GM12864 (cell line): Measurements from ENCODE around the gene ABLIM2.
A peak's percentile ranks its signal among the peaks of the same experiment; 100 is the strongest.

Source experiments
- DNase-seq: peaks from one replicate; pipeline ENCODE4 v3.0.0-alpha.2; 2011; ENCODE audit warnings: low read depth
- H3K4me3 ChIP-seq: 2 replicates; pipeline ENCODE4 v1.5.1; 2011; ENCODE audit warnings: mild to moderate bottlenecking, low read depth, low read length, control low read depth
- CTCF ChIP-seq: IDR thresholded peaks from 2 replicates; pipeline ENCODE4 v1.5.1; 2011; ENCODE audit warnings: low read depth, mild to moderate bottlenecking, moderate library complexity, low read length, control low read depth, inconsistent platforms; ENCODE audit errors: missing control alignments

The ABLIM2 gene

DNA sequence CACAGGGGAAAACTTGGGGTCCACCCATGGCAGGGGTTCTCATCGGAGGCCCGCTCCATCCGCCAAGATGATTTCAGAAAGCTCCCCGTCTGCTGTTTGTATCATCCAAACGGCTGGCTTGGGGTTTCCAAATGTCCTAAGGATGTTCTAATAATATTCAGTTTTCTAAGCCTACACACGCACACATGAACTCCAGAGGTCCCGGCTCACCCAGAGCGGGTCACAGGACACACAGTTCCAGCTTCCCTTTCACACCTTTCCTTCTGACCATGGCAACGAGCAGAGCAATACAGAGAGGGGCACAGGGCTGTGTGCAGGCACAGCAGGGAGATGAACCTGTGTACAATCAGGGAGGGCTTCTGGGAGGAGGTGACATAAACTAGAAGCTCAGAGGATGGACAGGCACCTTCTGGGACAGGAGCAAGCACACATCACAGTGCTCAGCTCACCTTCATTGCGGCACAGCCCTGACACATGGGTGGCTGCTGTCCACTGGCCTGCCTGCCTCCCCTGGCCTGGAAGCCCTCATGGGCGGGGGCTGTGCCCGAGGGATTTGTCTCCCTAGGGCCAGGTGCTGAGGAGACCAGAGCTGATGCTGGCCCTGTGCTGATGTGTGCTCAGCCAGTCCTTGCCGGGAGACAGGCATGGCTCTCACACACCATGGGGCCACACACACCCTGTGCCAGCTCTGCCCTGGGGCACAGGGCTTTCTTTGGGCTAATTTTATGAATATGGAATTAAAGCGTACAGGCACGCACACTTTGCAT lies 44.8 kb downstream of the ABLIM2 start:
- no peak overlapping the region for H3K4me3 ChIP-seq
- no peak for TF ChIP-seq CTCF
- DNase-seq: no peak

GRCh38 chr4:8112672-8113071 lies 45.9 kb downstream of the ABLIM2 start:
- TF ChIP-seq CTCF: no peak
- no peak for DNase-seq
- H3K4me3 ChIP-seq: no peak overlapping the region

DNA sequence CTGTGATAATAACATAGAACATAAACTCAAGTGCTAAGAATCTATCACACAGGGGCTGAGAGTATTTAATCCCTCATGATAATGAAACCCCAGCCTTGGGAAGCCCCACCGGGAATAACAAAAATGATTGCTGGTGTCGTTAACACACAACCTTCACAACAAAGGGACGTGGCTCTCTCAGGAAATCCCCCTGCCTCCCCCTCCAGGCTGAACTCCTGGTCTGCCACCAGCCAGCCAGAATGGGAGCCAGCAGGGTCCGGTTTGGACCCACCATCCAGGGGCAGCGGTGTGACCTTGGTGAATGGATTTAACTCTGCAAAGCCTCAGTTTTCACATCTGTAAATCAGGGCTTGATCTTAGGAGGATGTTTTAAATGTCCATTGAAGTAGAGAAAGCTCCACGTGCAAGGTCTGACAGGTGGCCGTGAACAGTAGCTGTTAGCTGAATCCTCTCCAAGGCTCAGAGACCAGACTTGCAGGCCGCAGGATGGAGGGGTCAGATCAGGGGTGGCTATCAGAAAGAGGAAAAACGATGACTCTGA lies 46.5 kb downstream of the ABLIM2 start:
- no peak for DNase-seq
- no peak overlapping the region for H3K4me3 ChIP-seq
- TF ChIP-seq CTCF: no peak

- DNase-seq: no peak
- peak; percentile 13 for TF ChIP-seq CTCF
- H3K4me3 ChIP-seq: no peak overlapping the region
These were observed 48.3 kb downstream of the ABLIM2 start for GRCh38 chr4:8110071-8110986.

DNA sequence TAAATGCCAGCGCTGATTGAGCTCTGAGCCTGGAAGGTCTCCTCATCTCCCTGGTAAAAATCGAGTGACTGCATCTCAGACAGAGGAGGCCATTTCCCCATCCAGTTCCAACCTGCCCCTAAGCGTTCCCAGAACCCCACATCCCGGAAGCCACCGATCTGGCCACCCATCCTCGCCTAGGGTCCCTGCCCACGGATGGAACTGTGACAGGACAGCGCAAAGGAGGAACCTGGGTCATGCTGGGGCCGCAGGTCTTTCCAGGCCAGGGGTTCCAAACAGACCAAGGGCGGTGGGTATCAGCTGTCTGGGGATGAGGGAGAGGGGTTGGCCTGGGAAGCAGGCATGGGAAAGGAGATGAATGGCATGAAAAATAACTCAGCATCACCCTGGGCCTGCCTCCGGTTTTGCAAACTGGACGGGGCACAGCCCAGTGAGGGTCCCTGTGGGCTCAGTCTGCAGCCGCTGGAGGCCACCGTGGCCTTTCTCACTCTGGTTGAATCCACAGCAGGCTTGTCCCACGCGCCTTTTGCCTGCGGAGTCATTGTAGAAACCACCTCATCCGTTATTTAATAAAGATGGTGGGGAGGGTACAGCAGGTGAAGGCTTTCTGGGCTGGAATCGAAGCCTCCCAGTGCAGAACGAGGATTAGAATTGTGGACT lies 49.1 kb downstream of the ABLIM2 start:
- no peak overlapping the region for H3K4me3 ChIP-seq
- no peak for TF ChIP-seq CTCF
- DNase-seq: no peak

DNA sequence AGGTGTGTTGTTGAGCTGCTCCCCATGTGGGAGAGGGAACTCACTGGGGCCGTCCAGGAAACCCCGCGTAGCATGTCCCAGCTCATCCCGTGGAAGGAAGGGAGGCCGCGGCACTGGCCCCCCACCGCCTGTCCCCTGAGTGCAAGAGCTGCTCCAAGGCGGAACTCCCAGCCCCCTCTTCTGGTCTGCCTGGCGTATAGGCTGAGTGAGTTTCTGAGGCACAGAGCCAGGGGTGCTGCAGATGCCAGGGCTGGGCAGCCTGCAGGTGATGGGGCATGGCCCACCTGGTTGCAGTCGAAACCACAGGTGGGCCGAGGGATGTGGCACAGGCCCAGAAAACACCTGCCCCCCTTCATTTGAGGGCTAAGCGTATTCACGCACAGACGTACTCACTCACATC lies 49.6 kb downstream of the ABLIM2 start:
- no peak for TF ChIP-seq CTCF

More for the DNA sequence above, 49.6 kb downstream of the ABLIM2 start:
- H3K4me3 ChIP-seq: no peak overlapping the region
- no peak for DNase-seq
